GM18511 (cell line): Measurements from ENCODE around the gene OR2L8.

Experiments
- ATAC-seq: cut with Tn5 transposase; IDR thresholded peaks from one replicate; pipeline ENCODE4 v1.9.1; 2021; ENCODE audit warnings: mild to moderate bottlenecking, moderate library complexity; ENCODE audit not compliant: unreplicated experiment

Gene OR2L8, protein sequence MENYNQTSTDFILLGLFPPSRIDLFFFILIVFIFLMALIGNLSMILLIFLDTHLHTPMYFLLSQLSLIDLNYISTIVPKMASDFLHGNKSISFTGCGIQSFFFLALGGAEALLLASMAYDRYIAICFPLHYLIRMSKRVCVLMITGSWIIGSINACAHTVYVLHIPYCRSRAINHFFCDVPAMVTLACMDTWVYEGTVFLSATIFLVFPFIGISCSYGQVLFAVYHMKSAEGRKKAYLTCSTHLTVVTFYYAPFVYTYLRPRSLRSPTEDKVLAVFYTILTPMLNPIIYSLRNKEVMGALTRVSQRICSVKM

DNA sequence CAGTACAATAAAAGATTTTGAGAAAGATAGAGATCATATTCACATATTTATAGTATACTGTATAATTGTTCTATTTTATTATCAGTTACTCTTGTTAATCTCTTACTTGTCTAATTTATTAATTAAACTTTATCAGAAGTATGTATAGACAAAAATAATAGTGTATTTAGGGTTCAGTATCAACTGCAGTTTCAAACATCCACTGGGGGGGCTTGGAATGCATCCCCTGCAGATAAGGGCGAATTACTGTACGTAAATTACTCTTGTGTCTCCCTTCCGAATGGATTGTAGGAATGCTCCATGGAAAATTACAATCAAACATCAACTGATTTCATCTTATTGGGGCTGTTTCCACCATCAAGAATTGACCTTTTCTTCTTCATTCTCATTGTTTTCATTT, at the start of gene OR2L8:
TSS of gene OR2L8 (plus strand) at position 301 of the 400 bp plus-strand sequence. CDS start at position 301, 0 bp downstream.
- ATAC-seq = no peak

DNA sequence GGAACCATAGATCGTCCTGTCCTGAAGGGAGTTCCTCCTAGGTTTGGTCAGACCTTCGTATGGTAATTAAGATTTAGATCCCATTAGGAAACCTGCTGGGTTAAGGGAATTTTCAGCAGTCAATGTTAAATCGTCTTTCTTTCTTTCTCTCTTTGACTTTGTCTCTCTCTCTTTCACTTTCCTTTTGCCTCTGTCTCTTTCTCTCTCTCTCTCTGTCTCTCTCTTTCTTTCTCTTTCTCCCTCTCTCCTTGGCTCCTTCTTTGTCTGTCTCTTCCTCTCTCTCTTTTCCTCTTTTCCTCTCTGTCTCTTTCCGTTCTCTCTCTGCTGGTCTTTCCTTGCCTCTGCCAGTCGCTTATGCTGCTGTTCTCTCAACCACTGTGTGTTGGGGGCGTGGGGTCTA, 44.5 kb upstream of the OR2L8 start:
- no peak for ATAC-seq

DNA sequence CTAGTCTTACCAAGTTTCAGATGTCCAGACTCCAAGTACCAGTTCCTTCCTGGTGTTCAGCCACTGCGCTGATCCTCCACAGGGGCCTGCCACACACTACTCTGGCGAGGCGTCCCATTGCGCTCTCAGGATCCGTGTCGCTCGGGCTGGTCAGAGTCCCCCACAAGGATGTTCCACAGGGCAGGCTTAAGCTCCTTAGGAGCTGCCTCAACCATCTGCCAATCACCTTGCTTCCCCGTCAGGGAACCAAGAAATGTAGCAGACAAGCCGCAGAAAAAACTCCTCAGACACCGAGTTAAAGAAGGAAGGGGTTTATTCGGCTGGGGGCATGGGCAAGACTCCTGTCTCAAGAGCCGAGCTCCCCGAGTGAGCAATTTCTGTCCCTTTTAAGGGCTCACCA, 43.5 kb upstream of the OR2L8 start:
- no peak for ATAC-seq

DNA sequence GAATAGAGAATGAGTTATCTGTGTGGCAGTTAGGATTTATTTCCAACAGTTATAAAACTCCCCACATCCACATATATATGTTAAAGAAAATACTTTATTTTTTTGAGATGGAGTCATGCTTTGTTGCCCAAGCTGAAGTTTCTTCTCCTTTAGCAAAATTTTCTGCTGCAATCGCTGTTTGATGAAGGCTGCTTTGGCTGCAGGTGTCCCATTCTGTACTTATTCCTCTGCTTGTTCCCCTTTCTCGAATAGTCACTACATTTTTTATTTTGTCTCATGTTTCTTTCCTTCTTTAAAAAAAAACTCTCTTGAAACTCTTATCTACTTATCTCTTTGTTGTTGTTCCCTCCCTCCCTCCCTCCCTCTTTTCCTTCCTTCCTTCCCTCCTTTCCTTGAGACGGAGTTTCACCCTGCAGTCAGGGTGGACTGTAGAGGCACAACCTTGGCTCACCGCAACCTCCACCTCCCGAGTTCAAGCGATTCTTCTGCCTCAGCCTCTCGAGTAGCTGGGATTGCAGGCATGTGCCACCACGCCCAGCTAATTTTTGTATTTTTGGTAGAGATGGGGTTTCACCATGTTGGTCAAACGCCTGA, 42.7 kb upstream of the OR2L8 start:
- ATAC-seq = no peak

DNA sequence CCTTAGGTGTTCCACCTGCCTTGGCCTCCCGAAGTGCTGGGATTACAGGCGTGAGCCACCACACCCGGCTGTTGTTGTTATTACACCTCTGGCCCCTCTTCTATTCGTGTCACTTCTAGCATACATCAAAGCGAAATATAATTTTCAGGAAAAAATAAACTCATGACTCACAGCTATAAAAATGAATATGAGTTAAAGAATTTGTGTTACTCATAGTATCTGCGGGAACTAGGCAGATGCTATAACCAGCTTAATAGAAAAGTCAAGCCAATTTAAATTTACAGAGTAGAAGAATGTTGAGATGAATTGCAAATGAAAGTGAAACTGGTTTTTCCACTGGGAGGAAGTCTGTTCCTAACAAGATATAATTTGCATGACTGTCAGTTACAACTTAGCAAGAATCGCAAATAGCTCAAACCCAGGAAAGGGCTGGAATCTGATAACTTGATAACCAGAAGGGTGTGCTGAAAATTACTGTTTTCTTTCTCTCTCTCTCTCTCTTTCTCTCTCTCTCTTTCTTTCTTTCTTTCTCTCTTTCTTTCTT, 42.1 kb upstream of the OR2L8 start:
- ATAC-seq = no peak

DNA sequence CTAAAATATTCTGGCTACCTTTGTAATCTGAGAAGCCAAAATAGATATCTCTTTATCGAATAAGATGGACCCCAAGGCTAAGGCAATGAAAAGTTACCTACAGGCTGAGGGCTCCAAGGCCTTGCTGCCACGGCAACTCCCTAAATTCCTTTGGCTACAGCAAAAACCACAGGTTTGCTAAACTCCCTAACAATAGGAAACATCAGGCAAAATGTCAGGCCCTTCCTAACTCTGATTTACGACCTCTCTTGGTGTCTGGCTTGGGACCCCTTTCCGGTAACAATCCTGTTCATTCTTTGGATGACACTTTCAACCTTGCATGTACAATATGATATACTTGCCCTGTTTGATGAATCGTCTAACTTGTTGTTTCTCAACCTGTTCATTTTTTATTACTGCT, 39.9 kb upstream of the OR2L8 start:
- no peak for ATAC-seq

DNA sequence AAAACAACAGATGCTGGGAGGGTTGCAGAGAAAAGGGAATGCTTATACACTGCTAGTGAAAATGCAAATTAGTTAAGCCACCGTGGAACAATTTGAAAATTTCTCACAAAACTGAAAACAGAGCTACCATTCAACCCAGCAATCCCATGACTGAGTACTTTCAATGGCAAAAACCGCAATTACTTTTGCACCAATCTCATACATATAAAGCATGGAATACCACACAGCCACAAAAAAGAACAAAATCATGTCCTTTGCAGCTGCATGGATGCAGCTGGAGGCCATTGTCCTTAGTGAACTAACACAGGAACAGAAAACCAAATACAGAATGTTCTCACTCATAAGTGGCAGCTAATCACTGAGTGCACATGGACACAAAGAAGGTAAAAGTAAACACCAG, 34.9 kb upstream of the OR2L8 start:
- ATAC-seq = no peak

DNA sequence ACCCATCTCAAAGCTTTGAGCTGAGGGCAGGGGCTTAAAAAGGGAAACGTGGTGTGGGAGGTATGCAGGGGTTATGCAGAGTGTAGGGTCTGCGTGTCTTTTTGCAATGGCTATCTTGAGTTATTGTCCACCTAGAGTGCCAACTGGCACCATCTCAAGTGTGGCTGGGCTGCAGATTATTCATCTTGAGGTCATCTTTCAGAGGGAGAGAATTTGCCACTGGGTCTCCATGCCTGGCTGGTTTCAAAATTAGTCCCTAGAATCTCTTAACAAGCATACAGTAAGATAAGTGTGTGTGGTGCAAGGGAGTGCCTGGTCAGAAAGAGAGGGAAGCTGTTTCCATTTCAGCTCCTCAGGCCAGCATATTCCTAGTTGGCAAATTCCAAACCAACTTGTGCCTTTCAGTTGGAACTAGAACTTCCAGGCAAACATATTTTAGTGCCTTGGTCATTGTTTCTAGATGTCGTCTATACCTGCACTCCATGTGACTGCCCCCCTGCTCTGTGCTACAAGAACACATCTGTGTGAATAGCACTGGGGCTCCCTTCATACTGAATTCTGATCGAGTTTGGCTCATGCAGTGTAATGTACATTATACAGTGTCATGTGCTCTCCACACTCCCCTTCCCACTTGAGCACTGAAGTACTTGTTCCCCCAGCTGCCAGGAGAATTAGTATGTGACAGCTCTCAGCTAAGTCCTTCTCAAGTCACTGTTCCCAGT, 33.6 kb upstream of the OR2L8 start:
- no peak for ATAC-seq

DNA sequence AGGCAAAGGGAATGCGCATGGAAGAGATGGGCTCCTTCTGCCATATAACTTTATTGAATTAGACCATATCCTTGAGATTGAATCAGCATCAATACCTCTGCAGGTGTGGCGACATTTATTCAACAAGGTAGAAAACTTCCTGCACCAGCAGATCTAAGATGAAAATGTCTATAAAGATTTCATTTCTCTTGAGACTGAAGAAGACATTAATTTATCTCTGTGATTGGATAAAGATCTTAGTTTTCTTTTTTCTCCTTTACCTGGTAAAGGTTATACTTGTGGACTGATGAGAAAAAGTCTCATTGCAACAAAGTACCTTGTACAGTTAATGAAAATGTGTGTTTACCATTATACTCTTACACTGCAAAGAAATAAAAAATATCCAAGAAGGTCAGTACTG, 28.7 kb upstream of the OR2L8 start, which contains the start of gene OR2T8:
TSS of gene OR2T8 (plus strand) at position 301 of the 400 bp plus-strand sequence. CDS start 766 bp downstream, outside the sequence.
- no peak for ATAC-seq

DNA sequence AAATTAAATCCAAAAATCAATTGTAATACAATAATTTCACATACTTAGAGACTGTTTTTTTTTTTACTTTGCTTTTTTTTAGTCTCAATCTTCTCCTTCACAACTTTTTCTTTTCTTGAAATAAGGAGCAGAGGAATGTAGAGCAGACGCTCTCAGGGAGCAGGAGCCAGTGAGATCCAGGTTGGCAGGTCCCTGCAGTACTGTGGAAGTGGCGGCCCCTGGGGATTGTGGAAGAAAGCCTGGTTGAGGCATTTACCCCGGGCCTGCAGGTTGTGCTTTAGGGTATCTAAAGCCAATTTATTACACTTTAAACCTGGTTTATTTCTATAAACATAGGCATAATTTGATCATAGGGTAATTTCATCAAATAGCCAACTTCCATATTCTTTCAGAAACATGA, 24.7 kb upstream of the OR2L8 start:
- ATAC-seq = no peak

DNA sequence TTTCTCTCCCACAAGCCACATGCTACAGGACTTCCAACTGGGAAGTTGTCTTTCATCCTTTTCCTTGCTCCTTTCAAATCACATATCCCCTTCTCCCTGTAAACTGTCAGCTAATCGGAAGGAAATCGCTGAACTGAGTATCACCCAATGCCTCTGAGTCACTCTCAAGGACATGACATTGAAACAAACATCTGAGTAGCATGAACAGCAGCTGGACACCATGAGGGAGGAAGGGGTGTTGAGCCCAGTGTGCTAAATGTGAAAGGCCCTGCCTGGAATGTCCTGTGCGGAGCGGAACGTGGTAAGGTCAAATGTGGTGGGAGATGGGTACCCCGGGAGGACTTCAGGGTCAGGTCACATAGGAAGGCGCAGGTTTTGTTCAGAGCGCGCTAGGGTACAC, 23.8 kb upstream of the OR2L8 start, which contains the start of gene OR2AJ1:
TSS of gene OR2AJ1 (plus strand) at position 22 of the 400 bp plus-strand sequence. CDS start 8,880 bp downstream, outside the sequence.
- no peak for ATAC-seq

DNA sequence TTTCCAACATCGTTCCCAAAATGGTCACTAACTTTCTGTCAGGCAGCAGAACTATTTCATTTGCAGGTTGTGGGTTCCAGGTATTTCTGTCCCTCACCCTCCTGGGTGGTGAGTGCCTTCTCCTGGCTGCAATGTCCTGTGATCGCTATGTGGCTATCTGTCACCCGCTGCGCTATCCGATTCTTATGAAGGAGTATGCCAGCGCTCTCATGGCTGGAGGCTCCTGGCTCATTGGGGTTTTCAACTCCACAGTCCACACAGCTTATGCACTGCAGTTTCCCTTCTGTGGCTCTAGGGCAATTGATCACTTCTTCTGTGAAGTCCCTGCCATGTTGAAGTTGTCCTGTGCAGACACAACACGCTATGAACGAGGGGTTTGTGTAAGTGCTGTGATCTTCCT, 14.7 kb upstream of the OR2L8 start:
- ATAC-seq = no peak

DNA sequence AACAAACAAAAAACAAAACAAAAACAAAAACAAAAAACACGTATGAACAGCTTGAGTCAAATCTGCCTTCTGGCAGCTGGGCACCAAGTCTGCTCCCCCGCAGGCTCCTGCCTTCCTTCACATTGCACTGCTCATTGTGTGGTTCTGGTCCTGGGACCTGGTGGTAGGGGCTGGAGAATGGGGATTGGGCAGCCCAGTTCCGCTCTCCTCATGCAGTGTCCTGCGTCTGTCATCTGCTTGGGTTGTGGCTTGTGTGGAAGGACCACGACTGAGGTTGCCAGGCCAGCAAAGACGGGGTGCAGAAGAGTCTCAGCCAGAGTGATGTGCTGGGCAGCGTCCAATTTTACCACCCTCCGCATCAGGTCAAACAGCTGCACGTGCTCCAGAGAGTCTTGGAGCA, 12.9 kb upstream of the OR2L8 start:
- no peak for ATAC-seq

DNA sequence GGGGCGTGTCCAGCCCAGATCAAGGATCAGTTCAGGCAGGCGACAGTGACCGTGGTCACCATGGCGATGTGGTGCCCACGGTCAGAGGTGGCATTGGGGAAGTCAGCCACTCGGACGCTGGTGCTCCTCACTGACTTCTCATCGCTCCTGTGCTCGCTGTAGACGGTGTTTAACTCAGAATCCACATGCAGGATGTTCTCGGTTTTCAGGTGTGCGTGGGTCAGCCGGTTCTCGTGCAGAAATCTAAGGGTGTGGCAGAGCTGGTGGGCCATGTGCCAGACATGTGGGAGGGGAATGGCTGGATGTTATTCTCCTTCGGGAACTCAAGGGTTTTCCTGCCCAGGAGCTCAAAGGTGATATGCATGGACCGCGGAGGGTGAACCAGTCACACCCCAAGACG, 12.2 kb upstream of the OR2L8 start:
- ATAC-seq = no peak

DNA sequence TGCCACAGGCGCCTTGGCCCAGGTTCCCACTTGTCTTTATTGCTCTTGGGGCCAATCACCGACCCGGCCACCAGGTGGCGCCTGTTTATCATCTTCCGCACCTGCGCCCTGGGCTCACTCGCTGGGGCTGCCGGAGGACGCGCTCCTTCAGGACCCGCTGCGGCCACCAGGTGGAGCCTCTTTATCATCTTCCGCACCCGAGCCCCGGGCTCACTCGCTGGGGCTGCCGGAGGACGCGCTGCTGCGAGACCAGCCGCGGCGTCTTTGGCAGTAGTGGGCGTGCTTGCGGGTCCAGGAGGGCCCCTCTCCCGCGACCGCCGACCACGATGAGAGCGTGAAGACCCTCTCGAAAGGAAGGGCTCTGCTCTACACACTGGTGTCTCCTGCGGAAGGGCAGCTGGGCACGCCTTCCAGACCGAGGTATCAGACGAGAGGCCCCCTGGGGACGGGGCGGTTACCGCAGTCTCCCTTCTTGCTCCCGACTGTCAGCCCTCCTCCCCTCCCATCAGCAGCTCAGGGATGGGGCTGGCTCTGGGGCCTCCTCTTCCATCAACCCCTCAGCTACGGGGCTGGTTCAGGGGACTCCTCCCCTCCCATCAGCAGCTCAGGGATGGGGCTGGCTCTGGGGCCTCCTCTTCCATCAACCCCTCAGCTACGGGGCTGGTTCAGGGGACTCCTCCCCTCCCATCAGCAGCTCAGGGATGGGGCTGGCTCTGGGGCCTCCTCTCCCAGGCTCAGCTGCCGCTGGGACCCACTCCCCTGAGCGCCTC, 11.5 kb upstream of the OR2L8 start:
- ATAC-seq = peak; percentile 100

DNA sequence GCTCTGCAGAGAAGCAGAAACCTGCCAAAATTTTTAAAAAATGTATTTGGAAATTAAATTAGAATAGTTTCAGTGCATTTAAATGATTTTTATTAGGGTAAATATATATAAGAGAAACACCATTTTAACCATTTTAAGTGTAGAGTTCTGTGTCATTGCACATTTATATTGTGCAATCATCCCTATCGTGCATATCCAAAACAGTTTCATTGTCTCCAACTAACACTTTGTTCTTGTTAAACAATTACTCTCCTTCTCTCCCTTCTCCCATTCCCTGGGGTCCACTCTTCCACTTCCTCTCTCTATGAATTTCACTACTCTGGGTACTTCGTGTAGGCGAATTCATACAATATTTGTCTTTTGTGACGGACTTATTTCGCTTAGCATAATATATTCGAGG, 6.0 kb upstream of the OR2L8 start:
- no peak for ATAC-seq

DNA sequence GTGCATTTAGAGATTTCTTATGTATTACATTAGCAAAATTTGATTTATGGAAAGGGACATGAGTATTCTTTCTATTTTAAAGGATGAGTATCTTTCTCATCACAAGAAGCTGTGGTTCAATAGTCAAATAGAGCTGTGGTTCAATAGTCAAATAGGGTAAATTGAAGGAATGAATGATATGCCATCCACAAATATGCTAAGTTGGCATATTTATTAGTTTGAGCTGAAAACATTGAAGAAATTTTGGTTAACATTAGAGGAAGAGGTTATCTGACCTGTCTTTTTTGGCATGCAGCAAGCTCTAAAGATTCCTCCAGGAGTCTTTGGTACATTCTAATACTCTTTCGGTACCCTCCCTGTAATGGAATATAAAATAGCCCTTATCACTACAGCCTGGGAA, 4.8 kb downstream of the OR2L8 start:
- no peak for ATAC-seq

DNA sequence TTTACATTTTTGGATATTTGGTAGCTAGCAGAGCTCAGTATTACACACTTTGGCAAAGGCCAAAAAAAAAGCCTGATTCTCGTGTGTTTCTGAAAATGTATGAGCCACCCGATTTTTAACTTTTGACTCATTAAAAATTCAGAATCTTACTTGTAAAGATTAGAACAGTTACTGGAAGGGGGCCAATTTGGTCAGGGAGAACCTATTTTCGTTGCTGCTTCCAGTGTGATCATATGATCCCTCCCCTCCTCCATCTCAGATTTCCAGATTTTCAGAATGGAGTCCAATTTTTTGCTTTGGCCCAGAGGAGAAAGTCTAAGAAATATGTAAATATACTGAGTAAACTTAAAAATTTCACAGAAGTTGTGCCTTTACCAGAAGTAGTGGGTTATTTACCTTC, 13.1 kb downstream of the OR2L8 start:
- no peak for ATAC-seq

DNA sequence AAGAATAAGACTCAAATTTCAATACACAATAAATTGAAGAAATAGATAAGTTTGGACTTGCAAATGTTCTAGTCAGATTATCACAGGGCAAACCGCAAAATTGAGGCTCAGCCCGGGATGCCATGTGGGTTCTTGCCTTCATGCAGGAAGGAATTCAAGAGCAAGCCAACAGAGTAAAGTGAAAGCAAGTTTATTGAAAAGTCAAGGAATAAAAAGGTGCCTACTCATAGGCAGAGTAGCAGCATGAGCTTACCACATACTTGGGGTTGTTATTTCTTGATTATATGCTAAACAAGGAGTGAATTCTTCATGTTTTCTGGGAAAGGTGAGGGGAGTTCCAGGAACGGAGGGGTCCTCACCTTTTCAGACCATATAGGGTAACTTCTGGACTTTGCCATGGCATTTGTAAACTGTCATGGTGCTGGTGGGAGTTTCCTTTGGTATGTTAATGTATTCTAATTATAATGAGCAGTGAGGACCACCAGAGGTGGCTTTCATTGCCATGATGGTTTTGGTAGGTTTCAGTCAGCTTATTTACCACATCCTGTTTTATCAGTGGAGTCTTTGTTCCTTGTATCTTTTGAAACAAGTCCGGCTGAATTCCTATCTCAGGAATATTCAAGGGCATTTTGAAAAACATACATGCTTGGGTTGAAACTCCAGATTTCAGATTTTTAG, 14.4 kb downstream of the OR2L8 start:
- ATAC-seq = no peak

DNA sequence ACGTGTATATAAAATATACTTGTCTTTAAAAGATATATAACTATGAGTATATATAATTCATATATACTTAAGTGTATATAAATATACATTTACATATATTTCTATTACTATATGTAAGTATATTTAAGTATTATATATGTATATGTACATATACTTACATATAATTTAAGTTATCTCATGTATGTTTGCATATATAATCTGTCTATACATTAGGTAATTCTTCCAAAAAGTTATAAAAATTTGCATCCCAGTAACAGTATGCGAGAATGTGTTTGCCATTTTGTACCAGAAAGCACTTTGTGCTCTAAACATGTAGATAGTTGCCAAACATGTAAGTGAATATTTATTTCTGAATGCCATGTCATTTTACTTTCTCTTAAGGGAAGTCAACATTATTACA, 16.3 kb downstream of the OR2L8 start, which contains the start of gene OR2AK2:
TSS of gene OR2AK2 (plus strand) at position 301 of the 400 bp plus-strand sequence. CDS start 144 bp downstream, outside the sequence.
- ATAC-seq = no peak
